H7 (cell line): Measurements from ENCODE around the gene KCNMB3. TPM values are rescaled to one million over a fixed set of nuclear protein-coding genes. Genes with fewer than 3 reads are reported as not detected.

Experiments
- DNase-seq: peaks from one replicate; pipeline ENCODE4 v3.0.0; 2012
- H3K27me3 ChIP-seq: 2 replicates; pipeline ENCODE4 v1.6.0; 2011; ENCODE audit warnings: mild to moderate bottlenecking, low read length; ENCODE audit not compliant: control insufficient read depth, insufficient read depth
- H3K36me3 ChIP-seq: replicated peaks from 2 replicates; pipeline ENCODE4 v1.5.1; 2011; ENCODE audit warnings: low read length; ENCODE audit not compliant: control insufficient read depth, insufficient read depth
- H3K4me3 ChIP-seq: 2 replicates; pipeline ENCODE4 v1.5.1; 2011; ENCODE audit warnings: low read depth, mild to moderate bottlenecking, control low read depth, low read length, moderate library complexity; ENCODE audit not compliant: insufficient read depth
- total RNA-seq: library from RNA; depleted of rRNA; stranded (reverse); fragments of >200 nt; shearing (Covaris generic); gene quantifications from 2 replicates; pipeline ENCODE4 v1.2.3, GENCODE V29; 2014; rRNA removed

The KCNMB3 gene
- 0.21 and 0.48 TPM in 2 replicates for total RNA-seq

GRCh38 chr3:179250803-179251476 lies at the start of gene KCNMB3:
Gene KCNMB3, minus strand, starts transcription at chr3:179251114. Its CDS starts 124 bp downstream, at chr3:179250990.
- no peak for DNase-seq
- no peaks in the 10 kb centered on the region for H3K36me3 ChIP-seq
- H3K4me3 ChIP-seq: no peak within 1 kb of the TSS
- no peaks in the 10 kb centered on the region for H3K27me3 ChIP-seq

GRCh38 chr3:179299999-179300613 lies 49.2 kb upstream of the KCNMB3 start:
- H3K36me3 ChIP-seq: no peaks in the 10 kb centered on the region
- DNase-seq: no peak
- H3K4me3 ChIP-seq: no peak overlapping the region
- no peaks in the 10 kb centered on the region for H3K27me3 ChIP-seq

GRCh38 chr3:179299316-179299715 lies 48.4 kb upstream of the KCNMB3 start:
- Histone ChIP-seq H3K27me3 (no peaks in the 10 kb centered on the region), H3K36me3 (no peaks in the 10 kb centered on the region), H3K4me3 (no peak overlapping the region)
- no peak for DNase-seq

- Histone ChIP-seq H3K4me3 (no peak overlapping the region), H3K27me3 (no peaks in the 10 kb centered on the region), H3K36me3 (no peaks in the 10 kb centered on the region)
- DNase-seq: no peak
Measured at GRCh38 chr3:179297971-179298725, 47.2 kb upstream of the KCNMB3 start.

- DNase-seq: no peak
- Histone ChIP-seq H3K36me3 (no peaks in the 10 kb centered on the region), H3K4me3 (no peak overlapping the region), H3K27me3 (no peaks in the 10 kb centered on the region)
Measured at GRCh38 chr3:179292450-179292849, 41.5 kb upstream of the KCNMB3 start.

- Histone ChIP-seq H3K36me3 (no peaks in the 10 kb centered on the region), H3K4me3 (no peak overlapping the region), H3K27me3 (no peaks in the 10 kb centered on the region)
- no peak for DNase-seq
Measured at GRCh38 chr3:179289295-179289694, 38.4 kb upstream of the KCNMB3 start.

- no peak for DNase-seq
- Histone ChIP-seq H3K27me3 (no peaks in the 10 kb centered on the region), H3K36me3 (no peaks in the 10 kb centered on the region), H3K4me3 (no peak overlapping the region)
Measured at GRCh38 chr3:179288845-179289244, 37.9 kb upstream of the KCNMB3 start.

- H3K27me3 ChIP-seq: no peaks in the 10 kb centered on the region
- no peak overlapping the region for H3K4me3 ChIP-seq
- H3K36me3 ChIP-seq: no peaks in the 10 kb centered on the region
- no peak for DNase-seq
Measured at GRCh38 chr3:179286331-179286730, 35.4 kb upstream of the KCNMB3 start.

GRCh38 chr3:179281825-179282224 lies 30.9 kb upstream of the KCNMB3 start:
- Histone ChIP-seq H3K4me3 (no peak overlapping the region), H3K27me3 (no peaks in the 10 kb centered on the region)

GRCh38 chr3:179279837-179280236 lies 28.9 kb upstream of the KCNMB3 start:
- DNase-seq: no peak
- H3K36me3 ChIP-seq: no peaks in the 10 kb centered on the region
- H3K4me3 ChIP-seq: no peak overlapping the region
- H3K27me3 ChIP-seq: no peaks in the 10 kb centered on the region

More at GRCh38 chr3:179281825-179282224, 30.9 kb upstream of the KCNMB3 start:
- DNase-seq: no peak
- no peaks in the 10 kb centered on the region for H3K36me3 ChIP-seq

- no peak for DNase-seq
- Histone ChIP-seq H3K4me3 (no peak overlapping the region), H3K27me3 (no peaks in the 10 kb centered on the region), H3K36me3 (no peaks in the 10 kb centered on the region)
Measured at GRCh38 chr3:179278932-179279693, 28.2 kb upstream of the KCNMB3 start.

GRCh38 chr3:179278151-179278550 lies 27.2 kb upstream of the KCNMB3 start:
- H3K4me3 ChIP-seq: no peak overlapping the region
- no peaks in the 10 kb centered on the region for H3K36me3 ChIP-seq
- DNase-seq: no peak
- H3K27me3 ChIP-seq: no peaks in the 10 kb centered on the region

- no peak overlapping the region for H3K4me3 ChIP-seq
- no peaks in the 10 kb centered on the region for H3K36me3 ChIP-seq
- H3K27me3 ChIP-seq: no peaks in the 10 kb centered on the region
- DNase-seq: no peak
Measured at GRCh38 chr3:179276743-179277142, 25.8 kb upstream of the KCNMB3 start.

GRCh38 chr3:179276001-179276400 lies 25.1 kb upstream of the KCNMB3 start:
- Histone ChIP-seq H3K27me3 (no peaks in the 10 kb centered on the region), H3K4me3 (no peak overlapping the region)
- DNase-seq: no peak

More at GRCh38 chr3:179276001-179276400, 25.1 kb upstream of the KCNMB3 start:
- H3K36me3 ChIP-seq: no peaks in the 10 kb centered on the region
